Measurements from ENCODE around the gene STXBP5. TPM values are rescaled to one million over a fixed set of nuclear protein-coding genes. Genes with fewer than 3 reads are reported as not detected.

STXBP5 gene
- total RNA-seq, 2 donors from 2014 or later = 22.2 to 27.3 TPM

DNA sequence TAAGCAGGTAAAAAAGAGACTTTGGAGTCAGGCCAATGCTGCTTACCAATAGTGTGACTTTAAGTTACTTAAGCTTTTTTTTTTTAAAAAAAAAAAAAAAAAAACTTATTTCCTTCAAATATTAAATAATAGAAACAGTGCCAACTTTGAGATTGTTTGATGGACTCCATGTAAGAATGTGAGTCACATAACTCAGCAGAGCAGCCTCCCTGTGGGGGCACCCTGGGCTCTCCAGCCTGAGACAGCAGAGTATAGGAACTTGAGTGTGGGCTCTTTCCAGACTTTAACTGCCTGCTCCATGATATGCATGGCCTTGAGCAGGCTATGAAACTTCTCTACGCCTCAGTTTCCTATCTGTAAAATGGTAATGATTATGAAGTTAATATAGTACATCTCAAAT, 190.9 kb downstream of the STXBP5 start:
- ATAC-seq (ENCODE audit: insufficient number of reproducible peaks, low FRiP score, low read depth) (no peak), DNase-seq (ENCODE audit: low spot score) (no peak)
- H3K27me3 ChIP-seq (replicated peaks; ENCODE audit: insufficient read depth) = no peaks in the 10 kb centered on the region

DNA sequence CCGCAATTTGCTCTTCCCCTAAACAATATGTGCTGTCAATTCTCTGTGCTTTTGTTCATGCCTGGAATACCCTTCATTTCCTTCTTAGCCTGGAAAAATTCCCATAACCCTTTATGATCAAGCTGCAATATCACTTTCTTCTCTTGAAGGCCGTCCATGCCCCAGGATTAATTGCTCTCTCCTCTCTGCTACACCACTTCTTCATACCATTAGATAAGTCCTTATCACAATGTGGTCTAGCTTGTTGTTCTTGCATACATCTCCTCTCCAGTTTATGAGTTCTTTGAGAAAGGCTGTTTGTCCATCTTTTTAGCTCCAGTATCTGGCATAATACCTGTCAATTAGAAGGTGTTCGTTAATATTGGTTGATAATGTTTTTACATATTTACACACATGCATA, 193.1 kb downstream of the STXBP5 start:
- TF ChIP-seq, protein P1, sequence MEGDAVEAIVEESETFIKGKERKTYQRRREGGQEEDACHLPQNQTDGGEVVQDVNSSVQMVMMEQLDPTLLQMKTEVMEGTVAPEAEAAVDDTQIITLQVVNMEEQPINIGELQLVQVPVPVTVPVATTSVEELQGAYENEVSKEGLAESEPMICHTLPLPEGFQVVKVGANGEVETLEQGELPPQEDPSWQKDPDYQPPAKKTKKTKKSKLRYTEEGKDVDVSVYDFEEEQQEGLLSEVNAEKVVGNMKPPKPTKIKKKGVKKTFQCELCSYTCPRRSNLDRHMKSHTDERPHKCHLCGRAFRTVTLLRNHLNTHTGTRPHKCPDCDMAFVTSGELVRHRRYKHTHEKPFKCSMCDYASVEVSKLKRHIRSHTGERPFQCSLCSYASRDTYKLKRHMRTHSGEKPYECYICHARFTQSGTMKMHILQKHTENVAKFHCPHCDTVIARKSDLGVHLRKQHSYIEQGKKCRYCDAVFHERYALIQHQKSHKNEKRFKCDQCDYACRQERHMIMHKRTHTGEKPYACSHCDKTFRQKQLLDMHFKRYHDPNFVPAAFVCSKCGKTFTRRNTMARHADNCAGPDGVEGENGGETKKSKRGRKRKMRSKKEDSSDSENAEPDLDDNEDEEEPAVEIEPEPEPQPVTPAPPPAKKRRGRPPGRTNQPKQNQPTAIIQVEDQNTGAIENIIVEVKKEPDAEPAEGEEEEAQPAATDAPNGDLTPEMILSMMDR (IDR thresholded peaks at IDR 0.05) = no peak
- ATAC-seq (ENCODE audit: insufficient number of reproducible peaks, low FRiP score, low read depth) (no peak), DNase-seq (ENCODE audit: low spot score) (no peak)
- Histone ChIP-seq H3K4me3 (no peak overlapping the region), H3K4me1 (ENCODE audit: control insufficient read depth in 1 of 2, low read depth in 2 of 2) (no peaks in the 10 kb centered on the region), H3K9me3 (no peaks in the 10 kb centered on the region), H3K27ac (no peak overlapping the region), H3K27me3 (replicated peaks; ENCODE audit: insufficient read depth) (no peaks in the 10 kb centered on the region), H3K36me3 (no peaks in the 10 kb centered on the region)

More for the DNA sequence above, 190.9 kb downstream of the STXBP5 start:
- Histone ChIP-seq H3K4me3 (no peak overlapping the region), H3K27ac (no peak overlapping the region), H3K36me3 (no peaks in the 10 kb centered on the region), H3K4me1 (ENCODE audit: control insufficient read depth in 1 of 2, low read depth in 2 of 2) (no peaks in the 10 kb centered on the region), H3K9me3 (no peaks in the 10 kb centered on the region)
- TF ChIP-seq, protein P1 (IDR thresholded peaks at IDR 0.05) = no peak

DNA sequence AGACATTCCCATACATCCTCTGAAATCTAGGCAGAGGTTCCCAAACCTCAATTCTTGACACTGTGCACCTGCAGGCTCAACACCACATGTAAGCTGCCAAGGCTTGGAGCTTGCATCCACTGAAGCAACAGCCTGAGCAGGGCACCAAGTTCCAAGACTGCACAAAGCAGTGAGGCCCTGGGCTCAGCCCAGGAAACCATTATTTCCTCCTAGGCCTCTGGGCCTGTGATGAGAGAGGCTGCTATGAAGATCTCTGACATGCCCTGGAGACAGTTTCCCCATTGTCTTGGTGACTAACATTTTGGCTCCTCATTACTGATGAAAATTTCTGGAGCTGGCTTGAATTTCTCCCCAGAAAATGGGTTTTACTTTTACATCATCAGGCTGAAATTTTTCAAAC, 196.8 kb downstream of the STXBP5 start:
- no peaks in the 10 kb centered on the region for H3K27me3 ChIP-seq (replicated peaks; ENCODE audit: insufficient read depth)
- no peaks in the 10 kb centered on the region for H3K36me3 ChIP-seq
- H3K4me3 ChIP-seq = no peak overlapping the region
- ATAC-seq (ENCODE audit: insufficient number of reproducible peaks, low FRiP score, low read depth) (no peak), DNase-seq (ENCODE audit: low spot score) (no peak)
- H3K9me3 ChIP-seq = no peaks in the 10 kb centered on the region
- H3K4me1 ChIP-seq (ENCODE audit: control insufficient read depth in 1 of 2, low read depth in 2 of 2) = no peaks in the 10 kb centered on the region
- no peak overlapping the region for H3K27ac ChIP-seq
- TF ChIP-seq, protein P1 (IDR thresholded peaks at IDR 0.05) = no peak

DNA sequence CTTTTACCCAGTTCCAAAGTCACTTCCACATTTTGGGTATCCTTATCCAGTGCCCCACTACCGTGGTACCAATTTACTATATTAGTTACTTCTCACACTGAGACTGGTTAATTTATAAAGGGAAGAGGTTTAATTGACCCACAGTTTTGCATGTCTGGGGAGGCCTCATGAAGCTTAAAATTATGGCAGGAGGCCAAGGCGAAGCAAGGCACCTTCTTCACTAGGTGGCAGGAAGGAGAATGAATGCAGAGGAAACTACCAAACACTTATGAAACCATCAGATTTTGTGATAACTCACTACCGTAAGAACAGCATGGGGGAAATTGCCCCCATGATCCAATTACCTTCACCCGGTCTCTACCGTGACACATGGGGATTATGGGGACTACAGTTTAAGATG, 197.6 kb downstream of the STXBP5 start:
- H3K4me1 ChIP-seq (ENCODE audit: control insufficient read depth in 1 of 2, low read depth in 2 of 2) = no peaks in the 10 kb centered on the region
- H3K27ac ChIP-seq = no peak overlapping the region
- no peaks in the 10 kb centered on the region for H3K27me3 ChIP-seq (replicated peaks; ENCODE audit: insufficient read depth)
- H3K36me3 ChIP-seq = no peaks in the 10 kb centered on the region
- TF ChIP-seq, protein P1 (IDR thresholded peaks at IDR 0.05) = no peak
- DNase-seq (ENCODE audit: low spot score) = no peak
- no peak overlapping the region for H3K4me3 ChIP-seq
- H3K9me3 ChIP-seq = no peaks in the 10 kb centered on the region
- no peak for ATAC-seq (ENCODE audit: insufficient number of reproducible peaks, low FRiP score, low read depth)

DNA sequence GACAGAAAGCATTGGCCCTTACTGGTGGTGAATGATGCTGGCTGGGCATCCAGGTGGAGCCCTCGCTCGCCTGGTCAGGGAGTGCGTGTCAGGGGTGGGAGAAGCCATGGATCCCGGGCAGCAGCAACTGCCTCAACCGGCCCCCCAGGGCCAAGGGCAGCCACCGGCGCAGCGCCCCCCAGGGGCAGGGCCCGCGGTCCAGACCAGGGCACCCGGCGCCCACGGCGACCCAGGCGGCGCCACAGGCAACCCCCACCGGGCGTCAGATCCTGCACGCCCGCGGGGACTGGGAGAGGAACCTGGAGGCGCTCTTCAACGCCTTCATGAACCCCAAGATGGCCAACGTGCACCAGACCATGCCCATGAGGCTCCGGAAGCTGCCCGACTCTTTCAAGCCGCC, 202.6 kb downstream of the STXBP5 start:
- H3K27me3 ChIP-seq (replicated peaks; ENCODE audit: insufficient read depth) = no peaks in the 10 kb centered on the region
- TF ChIP-seq, protein P1 (IDR thresholded peaks at IDR 0.05) = no peak
- no peaks in the 10 kb centered on the region for H3K4me1 ChIP-seq (ENCODE audit: control insufficient read depth in 1 of 2, low read depth in 2 of 2)
- DNase-seq (ENCODE audit: low spot score) (no peak), ATAC-seq (ENCODE audit: insufficient number of reproducible peaks, low FRiP score, low read depth) (no peak)
- H3K9me3 ChIP-seq = peaks cover 3% of the 10 kb centered on the region
- no peak overlapping the region for H3K27ac ChIP-seq
- no peaks in the 10 kb centered on the region for H3K36me3 ChIP-seq
- no peak overlapping the region for H3K4me3 ChIP-seq
